NCI-H460 (cell line): ENCODE measurements around the gene MARK3. TPM values are rescaled to one million over a fixed set of nuclear protein-coding genes. Genes with fewer than 3 reads are reported as not detected.
"Not testable (repeated sequence)": the region's sequence is repeated elsewhere in the genome, so short reads cannot be mapped to it uniquely, and the experiment has no call there.

ENCODE experiments used
- DNase-seq: peaks from one replicate; pipeline ENCODE4 v3.0.0-alpha.2; 2016; ENCODE audit warnings: low read depth; ENCODE audit errors: extremely low read depth
- polyA plus RNA-seq: library from polyadenylated mRNA; depleted of rRNA; stranded (reverse); fragments of >200 nt; gene quantifications from 2 replicates; pipeline ENCODE4 v1.2.3, GENCODE V29; 2014; cell fraction: nucleus; rRNA removed
- total RNA-seq: library from RNA; depleted of rRNA; stranded (reverse); fragments of >200 nt; shearing (Covaris generic); gene quantifications from 2 replicates; pipeline ENCODE4 v1.2.3, GENCODE V29; 2014; rRNA removed

Gene MARK3
- total RNA-seq = 76.3 and 80.3 TPM in 2 replicates
- 66.7 and 67.7 TPM in 2 replicates for polyA plus RNA-seq

DNA sequence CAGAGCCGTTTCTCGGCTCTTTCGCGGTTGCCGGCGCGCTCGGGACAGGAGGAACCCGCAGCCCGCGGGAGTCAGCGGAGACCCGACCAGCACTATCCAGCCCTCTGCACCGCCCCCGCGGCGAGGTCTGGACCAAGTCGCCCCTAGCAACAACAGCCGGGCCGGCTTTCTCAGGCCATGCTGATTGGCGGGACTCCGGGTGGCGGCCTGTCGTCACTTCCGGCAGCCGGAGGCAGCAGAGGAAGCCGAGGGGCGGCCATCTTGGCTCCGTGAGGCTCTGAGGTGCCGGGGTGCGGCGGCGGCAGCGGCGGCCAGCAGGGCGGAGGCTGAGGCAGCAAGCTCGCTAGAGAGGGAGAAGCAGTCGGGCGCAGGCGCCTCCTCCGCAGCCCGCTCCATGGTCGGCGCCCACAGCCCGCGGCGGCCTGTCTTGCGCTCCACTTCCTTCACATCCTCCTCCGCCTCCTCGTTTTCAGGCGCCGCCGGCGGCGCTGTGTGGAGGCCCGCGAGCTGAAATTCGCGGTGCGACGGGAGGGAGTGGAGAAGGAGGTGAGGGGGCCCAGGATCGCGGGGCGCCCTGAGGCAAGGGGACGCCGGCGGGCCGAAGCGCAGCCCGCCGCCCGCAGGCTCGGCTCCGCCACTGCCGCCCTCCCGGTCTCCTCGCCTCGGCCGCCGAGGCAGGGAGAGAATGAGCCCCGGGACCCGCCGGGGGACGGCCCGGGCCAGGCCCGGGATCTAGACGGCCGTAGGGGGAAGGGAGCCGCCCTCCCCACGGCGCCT, at the start of gene MARK3:
Gene MARK3, plus strand, starts transcription at position 264 of the 777 bp plus-strand sequence. CDS start 615 bp downstream, outside the sequence.
- peak; percentile 95 for DNase-seq

DNA sequence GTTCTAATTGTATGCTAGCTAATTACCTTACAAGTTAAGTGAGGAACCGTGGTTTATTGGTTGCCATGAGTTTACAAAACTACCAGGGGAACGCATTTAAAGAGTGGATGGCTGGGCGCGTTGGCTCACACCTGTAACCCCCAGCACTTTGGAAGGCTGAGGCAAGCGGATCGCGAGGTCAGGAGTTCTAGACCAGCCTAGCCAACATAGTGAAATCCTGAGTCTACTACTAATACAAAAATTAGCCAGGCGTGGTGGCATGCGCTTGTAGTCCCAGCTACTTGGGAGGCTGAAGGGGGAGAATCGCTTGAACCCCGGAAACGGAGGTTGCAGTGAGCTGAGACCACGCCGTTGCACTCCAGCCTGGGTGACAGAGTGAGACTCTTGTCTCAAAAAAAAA, 49.0 kb upstream of the MARK3 start:
- DNase-seq = no peak

DNA sequence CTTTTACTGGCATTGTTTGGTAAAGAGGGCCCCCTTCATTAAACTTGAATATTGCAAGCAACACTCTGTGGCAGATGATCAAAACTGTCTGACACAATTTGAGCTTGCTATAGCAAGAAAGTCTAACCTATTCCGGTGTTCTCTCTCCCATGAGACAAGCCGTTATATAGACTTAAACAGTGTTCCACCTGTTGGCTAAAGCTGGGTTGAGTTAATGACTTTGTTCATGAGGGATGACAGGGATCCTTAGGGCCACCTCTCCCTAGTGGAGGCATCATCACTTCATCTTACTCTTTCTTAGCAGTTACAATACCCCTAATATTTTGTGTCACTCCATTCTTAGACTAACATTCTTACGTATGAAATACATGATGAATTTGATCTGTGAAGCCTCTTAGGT, 47.4 kb upstream of the MARK3 start:
- DNase-seq = no peak

DNA sequence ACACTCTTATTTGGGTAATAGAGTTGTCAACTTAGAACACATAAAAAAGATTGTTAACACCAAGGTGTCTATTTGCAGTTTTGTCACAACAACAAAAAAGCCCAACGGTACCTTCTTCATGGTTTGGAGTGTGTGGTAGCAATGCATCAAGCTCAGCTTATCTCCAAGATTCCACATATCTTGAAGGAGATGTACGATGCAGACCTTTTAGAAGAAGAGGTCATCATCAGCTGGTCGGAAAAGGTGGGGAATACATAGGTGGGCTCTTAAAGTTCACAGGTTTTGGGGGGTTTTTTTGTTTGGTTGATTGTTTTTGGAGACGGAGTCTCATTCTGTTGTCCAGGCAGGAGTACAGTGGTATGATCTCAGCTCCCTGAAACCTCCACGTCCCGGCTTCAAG, 45.7 kb upstream of the MARK3 start:
- no peak for DNase-seq

DNA sequence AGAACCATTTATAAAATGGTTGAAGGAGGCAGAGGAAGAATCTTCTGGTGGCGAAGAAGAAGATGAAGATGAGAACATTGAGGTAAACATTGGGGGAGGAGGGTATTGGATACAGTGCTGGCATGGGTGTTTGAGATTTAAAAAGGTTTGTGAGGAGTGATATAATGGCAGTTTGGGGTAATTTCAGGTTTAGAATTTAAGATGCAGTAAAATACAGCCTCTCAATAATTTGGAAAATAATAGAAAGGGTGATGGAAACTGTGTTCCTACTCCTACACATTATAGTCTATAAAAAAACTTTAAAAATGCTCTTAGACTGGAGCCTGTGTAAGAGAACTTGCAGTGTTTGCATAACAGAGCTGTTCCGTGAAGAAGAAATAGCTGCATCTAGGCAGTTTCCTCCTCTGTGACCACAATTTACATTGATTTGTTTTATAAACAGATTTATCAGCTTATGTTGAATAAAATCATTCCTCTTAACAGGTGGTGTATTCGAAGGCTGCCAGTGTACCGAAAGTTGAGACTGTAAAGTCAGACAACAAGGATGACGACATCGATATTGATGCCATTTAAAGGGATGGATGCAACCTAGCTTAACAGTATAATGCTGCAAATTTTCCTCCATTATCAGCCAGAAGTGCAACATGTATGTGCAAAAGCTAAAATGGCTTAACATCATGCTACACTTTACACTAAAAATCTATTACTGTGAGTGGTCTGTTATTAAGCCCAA, 44.6 kb upstream of the MARK3 start:
- DNase-seq = no peak

DNA sequence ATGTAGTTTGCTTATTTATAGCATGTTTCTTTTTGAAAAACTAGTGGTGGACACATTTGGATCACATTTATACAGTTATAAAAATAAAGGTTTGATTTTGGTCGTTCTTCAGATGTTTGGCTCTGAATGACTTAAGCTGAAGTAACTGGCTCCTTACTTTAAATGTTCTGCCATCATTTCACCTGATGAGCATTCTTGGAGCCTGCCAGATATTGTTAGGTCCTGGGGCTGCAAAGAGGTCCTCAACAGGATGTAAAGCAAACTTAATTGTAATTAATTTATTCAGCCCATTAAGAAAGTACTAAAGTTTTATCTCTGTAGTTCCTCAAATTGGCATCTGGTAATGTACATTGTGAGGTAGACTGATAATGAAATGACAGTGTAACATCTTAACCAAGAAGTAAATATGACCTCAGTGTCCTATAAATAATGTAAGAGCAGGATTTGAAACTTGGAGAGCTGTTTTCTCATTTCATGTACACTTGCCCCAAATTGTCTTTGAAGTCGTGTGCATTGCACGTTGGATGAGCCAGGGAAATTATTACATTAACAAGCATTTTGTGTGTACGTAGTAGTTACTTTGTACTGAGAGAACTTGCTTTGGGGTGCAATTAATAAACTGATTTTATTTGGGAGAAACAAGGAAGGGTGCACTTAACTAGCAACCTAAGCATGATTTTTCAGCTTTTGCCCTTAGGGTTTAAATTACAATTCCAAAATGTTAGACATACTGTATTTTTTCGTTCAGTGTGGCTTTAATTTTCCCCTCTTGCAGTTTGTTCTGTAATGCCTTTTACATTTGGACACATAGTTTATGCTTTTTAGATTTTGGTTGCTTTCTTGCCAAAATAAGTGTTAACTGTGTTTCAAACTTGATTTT, 43.7 kb upstream of the MARK3 start:
- DNase-seq = no peak

DNA sequence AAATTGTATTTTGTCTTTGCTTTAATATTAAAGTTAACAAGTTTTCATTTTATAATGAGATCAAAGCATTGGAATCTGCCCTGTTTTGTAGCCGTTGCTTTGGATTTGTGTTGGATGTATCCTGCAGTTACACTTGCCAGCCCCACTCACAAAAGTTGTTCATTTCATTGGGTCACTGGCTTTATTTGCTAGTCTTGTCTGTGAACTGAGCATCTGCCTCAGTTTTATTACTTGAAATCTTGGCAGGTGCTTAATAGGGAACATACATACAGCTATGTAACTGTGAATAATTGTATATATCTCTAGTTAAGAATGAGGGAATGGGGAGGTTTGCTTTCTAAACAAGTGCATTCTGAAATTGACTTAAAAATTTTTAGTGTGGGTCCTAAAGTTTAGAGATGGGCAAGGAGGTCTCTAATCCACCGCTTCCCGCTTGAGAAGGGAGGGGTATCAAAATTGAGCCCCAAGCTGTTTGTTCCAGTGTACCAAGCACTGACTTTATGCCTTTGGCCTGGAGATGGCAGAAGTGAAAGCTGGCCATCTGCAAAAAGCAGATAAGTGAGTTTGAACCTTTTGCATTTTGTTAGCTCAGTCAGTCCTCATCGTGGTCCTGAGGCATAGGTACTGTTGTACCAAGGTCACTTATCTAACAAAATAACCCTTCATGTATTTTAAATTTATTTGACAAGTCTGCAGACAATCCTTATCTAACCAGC, 41.9 kb upstream of the MARK3 start:
- DNase-seq = no peak

DNA sequence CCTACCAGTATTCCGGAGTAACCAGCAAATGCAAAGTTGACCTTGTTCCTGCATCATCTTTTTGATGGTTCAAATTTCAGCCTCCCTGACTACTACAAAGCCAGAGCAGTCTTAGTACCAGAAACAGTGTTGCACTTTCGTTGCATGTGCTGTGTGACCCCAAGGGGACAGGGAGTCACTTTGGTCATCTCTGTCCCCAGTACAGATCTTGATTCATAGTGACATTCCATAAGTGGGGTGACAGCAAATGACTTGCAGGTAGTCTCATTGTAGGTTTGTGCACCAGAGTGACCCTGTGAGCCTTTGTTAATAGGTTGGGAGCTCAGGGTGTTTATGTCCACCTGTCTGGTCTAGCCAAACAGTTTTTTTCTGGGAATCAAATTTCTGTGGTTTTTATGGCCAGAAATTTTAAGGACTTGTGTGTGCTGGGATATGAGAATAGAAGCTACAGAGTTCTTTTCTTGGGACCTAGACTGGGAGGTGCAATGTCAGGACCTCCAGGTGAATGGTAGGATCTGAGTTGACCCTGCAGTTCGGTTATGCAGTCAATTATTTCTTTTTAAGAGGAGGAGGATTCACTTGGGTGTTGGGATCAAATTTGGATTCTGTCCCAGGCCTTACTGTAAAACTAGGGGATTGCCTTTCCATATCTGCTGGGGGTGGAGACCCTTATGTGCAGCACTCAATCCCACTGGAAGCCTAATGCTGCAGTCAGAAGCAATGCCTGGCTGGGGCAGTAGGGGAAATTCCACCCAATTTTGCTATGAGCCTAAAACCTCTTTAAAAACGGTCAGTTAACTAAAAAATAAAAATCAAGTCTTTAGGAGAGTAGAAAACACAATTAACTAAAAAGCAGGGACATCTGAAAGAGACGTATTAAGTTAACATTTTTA, 41.1 kb upstream of the MARK3 start:
- no peak for DNase-seq

DNA sequence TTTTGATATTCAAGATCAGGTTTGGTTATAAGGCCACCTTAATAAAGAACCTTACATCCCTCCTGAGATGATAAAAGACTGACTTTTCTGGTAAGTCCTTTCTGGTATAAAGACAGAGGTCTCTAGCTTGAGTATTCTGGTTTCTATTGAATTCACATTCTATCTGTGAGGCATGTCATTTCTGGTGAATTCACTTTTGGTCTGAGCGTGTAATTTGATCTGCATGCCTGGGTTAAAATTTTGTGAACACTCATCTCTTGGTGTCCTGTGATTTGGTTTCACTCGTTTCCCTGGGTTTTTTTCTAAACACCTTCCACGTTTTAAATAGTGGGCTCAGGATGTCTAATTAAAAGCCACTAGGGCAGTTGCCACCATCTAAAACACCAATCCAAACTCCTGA, 38.9 kb upstream of the MARK3 start:
- no peak for DNase-seq

DNA sequence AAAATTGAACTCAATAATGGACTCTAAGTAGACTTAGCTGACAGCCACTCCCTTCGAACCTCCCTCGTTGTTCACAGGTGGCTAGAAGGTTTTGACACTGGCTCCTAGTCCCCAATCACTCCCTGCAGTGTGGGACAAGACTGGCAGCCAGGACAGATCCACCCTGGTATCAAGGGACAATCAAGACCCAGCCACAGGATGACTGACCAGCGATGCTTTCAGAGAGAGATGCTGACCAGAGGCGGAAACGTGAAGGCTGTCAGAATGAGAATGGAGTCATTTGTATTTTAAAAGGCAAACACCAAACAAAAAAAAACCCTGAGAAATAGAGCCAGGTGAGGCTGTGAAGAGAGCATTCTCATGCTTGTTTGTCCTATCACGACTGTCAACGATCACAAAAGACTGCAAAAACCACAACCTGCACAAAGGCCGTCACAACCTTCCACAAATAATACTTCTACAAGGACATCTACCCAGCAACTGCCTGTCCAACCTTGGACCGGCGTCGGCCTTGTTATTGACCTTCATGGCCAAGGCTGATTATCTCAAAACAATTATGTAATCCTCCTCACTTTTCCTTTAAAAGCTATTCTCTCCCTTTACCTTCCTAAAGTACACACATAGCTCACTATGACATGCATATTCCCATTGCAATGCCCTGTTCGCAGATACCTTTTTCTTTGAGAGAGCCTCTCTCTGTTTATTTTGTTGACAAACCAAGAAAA, 38.0 kb upstream of the MARK3 start:
- no peak for DNase-seq

DNA sequence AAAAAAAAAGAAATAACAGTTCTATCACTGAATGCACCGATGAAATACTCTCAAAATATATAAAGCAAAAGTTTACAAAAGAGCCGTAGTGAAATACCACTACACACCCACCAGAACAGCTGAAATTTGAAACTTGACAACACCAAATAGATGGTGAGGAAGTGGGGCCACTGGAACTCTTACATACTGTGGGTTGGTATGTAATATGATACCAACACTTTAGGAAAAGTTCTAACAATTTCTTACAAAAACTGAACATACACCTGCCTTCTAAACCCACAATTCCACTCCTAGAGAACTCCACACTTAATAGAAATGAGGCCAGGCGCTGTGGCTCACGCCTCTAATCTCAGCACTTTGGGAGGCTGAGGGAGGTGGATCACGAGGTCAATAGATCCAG, 37.1 kb upstream of the MARK3 start:
- DNase-seq = no peak

DNA sequence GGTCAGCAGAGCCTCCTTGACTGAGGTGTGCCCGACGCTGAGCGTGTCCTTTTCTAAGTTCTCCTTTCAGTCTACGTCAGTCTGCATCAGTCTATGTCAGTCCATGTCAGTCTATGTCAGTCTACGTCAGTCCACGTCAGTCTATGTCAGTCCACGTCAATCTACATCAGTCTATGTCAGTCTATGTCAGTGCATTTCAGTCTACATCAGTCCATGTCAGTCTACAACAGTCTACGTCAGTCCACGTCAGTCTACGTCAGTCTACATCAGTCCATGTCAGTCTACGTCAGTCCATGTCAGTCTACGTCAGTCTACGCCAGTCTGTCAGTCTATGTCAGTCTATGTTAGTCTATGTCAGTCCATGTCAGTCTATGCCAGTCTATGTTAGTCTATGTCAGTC, 35.2 kb upstream of the MARK3 start:
- DNase-seq = no peak

DNA sequence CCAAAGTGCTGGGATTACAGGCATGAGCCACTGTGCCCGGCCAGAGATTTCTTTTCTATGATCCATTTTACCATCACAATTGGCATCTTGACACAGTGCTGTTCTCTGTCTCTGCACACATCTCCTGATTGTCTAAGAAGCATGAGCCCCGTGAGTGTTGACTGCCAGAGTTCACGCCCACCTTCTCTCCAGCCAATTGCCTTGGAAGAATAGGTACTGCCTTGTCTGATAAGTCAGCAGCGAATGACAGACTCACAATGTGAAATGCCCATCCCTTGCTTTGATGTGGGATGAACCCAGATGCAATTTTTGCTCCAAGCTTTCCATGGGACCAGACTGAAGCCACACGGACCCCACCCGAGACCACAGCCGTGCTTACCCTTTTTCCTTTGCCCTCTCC, 31.9 kb upstream of the MARK3 start:
- no peak for DNase-seq

DNA sequence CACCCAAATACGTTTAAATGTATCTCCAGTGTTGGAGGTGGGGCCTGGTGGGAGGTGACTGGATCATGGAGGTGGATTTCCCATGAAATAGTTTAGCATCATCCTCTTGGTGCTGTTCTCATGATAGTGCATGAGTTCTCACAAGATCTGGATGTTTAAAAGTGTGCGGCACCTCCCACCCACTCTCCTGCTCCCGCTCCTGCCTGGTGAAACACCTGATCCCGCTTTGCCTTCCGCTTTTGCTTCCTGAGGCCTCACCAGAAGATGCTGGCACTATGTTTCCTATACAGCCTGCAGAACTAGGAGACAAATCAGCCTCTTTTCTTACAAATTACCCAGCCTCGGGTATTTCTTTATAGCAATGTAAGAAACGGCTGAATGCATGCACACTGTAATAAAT, 31.1 kb upstream of the MARK3 start:
- DNase-seq = no peak

DNA sequence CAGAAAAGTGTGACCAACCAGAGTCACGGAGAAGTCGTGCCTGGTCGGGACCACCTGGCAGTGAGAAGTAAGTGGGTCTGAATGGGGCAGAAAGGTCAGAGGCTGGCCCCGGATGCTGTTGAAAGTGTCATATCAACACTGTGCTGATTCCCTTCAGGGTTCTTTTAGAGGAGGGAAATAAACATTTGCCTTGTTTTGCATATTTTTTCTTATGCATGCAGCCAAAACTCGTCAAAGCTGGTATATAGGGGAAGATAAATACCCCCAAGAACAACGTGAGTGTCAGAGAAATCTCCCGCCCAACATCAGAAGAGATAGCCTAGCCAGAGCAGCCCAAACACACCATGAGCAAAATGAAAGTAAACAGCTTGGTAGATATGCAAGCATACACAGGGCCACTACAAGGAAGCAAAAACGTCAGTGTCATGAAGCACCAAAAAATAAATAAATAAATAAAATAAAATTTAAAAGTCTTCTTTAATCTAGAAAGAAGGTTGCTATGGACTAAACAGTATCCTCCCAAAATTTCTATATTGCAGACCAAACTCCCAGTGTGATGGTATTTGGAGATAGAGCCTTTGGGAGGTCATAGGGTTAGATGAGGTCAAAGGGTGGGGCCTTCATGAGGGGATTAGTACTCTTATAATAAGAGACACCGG, 29.1 kb upstream of the MARK3 start:
- no peak for DNase-seq

DNA sequence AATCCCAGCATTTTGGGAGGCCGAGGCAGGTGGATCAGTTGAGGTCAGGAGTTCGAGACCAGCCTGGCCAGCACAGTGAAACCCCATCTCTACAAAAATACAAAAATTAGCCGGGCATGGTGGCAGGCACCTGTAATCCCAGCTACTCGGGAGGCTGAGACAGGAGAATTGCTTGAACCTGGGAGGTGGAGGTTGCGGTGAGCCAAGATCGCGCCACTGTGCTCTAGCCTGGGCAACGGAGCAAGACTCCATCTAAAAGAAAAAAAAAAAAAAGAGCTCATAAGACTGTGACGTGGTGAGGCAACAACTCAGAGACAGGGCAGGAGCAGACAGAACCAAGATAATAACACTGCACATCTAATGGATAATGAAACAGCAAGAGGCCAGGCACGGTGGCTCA, 27.7 kb upstream of the MARK3 start:
- not testable (repeated sequence) for DNase-seq

DNA sequence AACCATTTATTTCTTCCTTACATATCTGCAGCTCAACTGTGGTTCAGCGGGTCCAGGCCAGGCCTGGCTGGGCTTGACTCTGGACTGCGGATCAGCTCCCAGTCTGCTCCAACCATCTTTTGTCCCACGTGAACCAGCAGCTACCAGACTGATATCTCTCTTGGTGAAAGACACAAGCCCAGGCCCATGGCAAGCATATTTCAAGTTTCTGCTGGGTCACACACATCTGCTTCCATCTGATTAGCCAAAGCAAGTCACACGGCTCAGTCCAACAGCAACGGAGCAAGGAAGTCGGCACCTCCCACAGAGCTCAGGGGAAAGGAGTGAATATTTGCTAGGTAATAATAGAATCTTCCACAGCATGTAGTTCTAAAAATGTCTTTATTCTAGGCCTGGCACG, 24.7 kb upstream of the MARK3 start:
- DNase-seq = no peak

DNA sequence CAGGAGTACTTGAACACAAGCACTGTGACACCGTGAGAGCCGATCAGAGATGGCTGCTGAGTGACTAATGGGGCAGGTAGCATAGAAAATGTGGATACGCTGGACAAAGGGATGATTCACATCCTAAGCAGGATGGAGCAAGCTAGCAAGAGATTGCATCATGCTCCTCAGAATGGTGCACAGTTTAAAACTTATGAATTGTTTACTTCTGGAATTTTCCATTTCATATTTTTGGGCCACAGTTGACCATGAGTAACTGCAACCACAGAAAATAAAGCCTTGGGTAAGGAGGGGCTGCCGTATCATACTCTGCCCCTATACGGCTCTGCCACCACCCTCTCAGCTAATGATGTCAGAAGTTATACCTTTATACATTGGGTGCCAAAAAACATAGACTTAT, 23.3 kb upstream of the MARK3 start:
- DNase-seq = peak; percentile 54
